Measurements from ENCODE around the gene FNDC8.

FNDC8 gene

DNA sequence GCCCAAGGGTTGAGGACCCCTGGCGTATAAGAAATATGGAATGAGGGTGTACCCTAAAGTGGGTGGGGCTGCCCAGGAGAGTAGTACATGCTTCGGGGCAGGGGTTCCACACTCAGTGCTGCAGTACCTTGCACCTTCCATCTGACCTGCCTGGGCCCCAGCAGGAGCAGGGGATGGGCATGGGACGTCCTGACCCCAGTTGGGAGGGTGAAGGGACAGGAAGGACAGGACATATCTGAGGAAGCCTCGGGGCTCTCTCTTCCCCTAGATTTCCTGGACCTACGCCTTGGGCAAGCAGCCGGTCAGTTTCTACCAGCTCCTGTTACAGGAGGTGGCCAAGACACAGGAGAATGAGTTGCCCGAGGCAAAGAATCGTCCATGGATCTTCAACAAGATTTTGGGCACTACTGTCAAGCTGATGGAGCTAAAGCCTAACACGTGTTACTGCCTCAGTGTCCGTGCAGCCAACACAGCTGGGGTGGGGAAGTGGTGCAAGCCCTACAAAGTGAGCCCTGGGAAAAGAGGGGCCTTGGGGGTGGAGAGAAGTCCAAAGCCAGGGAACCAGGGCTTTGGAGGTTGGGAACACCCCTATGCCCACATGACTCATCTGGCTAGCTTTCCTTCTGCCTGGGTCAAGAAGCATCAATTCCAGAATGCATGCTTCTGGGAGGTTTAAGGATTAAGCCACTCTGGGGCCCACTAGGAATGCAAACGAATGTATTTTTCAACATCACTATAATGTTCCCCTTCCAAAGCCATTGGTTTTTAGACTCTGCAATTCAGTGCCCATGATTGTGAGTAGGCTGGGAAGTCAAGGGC lies 7.9 kb downstream of the FNDC8 start:
- no peaks in the 10 kb centered on the region for H3K79me1 ChIP-seq (ENCODE audit: low read length)
- no peak overlapping the region for H2BK120ac ChIP-seq (ENCODE audit: low read depth, low read length)
- H3K79me2 ChIP-seq (ENCODE audit: control insufficient read depth, insufficient read depth, low read length): no peaks in the 10 kb centered on the region
- H3K4me2 ChIP-seq (ENCODE audit: low read length): no peak overlapping the region
- no peak overlapping the region for H3K4me3 ChIP-seq (ENCODE audit: low read length)
- H3K4me1 ChIP-seq (ENCODE audit: control insufficient read depth, low read depth, low read length): no peaks in the 10 kb centered on the region
- H3K18ac ChIP-seq (ENCODE audit: low read length): no peak overlapping the region
- H4K5ac ChIP-seq (ENCODE audit: low read length): no peak overlapping the region
- H3K4ac ChIP-seq (ENCODE audit: low read depth, low read length): no peak overlapping the region
- DNase-seq: no peak
- H2BK15ac ChIP-seq (replicated peaks; ENCODE audit: low read depth): no peak overlapping the region
- H3K56ac ChIP-seq (ENCODE audit: low read length): no peak overlapping the region
- H3K27ac ChIP-seq (ENCODE audit: low read depth, low read length): no peak overlapping the region
- H3K27me3 ChIP-seq (ENCODE audit: insufficient read depth, low read length, poor library complexity): no peaks in the 10 kb centered on the region
- no peak overlapping the region for H4K8ac ChIP-seq (ENCODE audit: low read depth, low read length)
- no peak overlapping the region for H2AK5ac ChIP-seq (ENCODE audit: low read length)
- no peak overlapping the region for H3K23ac ChIP-seq (ENCODE audit: low read length)
- H2BK5ac ChIP-seq (ENCODE audit: low read length): no peak overlapping the region
- H3K36me3 ChIP-seq (ENCODE audit: control insufficient read depth, insufficient read depth, low read length): peaks cover 23% of the 10 kb centered on the region
- H3K9ac ChIP-seq (ENCODE audit: low read length): no peak overlapping the region
- no CpG with 5 or more reads among the region's 11 CpGs for WGBS (ENCODE audit: extremely low coverage, insufficient coverage, low lambda C conversion rate)

GRCh38 chr17:35129973-35130351 lies 8.5 kb downstream of the FNDC8 start:
- WGBS (ENCODE audit: extremely low coverage, insufficient coverage, low lambda C conversion rate): no CpG with 5 or more reads among the region's 5 CpGs
- no peaks in the 10 kb centered on the region for H3K4me1 ChIP-seq (ENCODE audit: control insufficient read depth, low read depth, low read length)
- H3K27ac ChIP-seq (ENCODE audit: low read depth, low read length): no peak overlapping the region
- H3K56ac ChIP-seq (ENCODE audit: low read length): no peak overlapping the region
- H4K5ac ChIP-seq (ENCODE audit: low read length): no peak overlapping the region
- H2BK120ac ChIP-seq (ENCODE audit: low read depth, low read length): no peak overlapping the region
- no peaks in the 10 kb centered on the region for H3K27me3 ChIP-seq (ENCODE audit: insufficient read depth, low read length, poor library complexity)
- H3K18ac ChIP-seq (ENCODE audit: low read length): no peak overlapping the region
- no peak overlapping the region for H4K8ac ChIP-seq (ENCODE audit: low read depth, low read length)
- no peak overlapping the region for H3K4me2 ChIP-seq (ENCODE audit: low read length)
- H2BK15ac ChIP-seq (replicated peaks; ENCODE audit: low read depth): no peak overlapping the region
- H3K4ac ChIP-seq (ENCODE audit: low read depth, low read length): no peak overlapping the region
- no peak overlapping the region for H2AK5ac ChIP-seq (ENCODE audit: low read length)
- H3K79me1 ChIP-seq (ENCODE audit: low read length): no peaks in the 10 kb centered on the region
- H3K36me3 ChIP-seq (ENCODE audit: control insufficient read depth, insufficient read depth, low read length): peaks cover 23% of the 10 kb centered on the region
- no peaks in the 10 kb centered on the region for H3K79me2 ChIP-seq (ENCODE audit: control insufficient read depth, insufficient read depth, low read length)
- no peak overlapping the region for H3K23ac ChIP-seq (ENCODE audit: low read length)
- H3K9ac ChIP-seq (ENCODE audit: low read length): no peak overlapping the region
- DNase-seq: no peak
- H2BK5ac ChIP-seq (ENCODE audit: low read length): no peak overlapping the region
- no peak overlapping the region for H3K4me3 ChIP-seq (ENCODE audit: low read length)

GRCh38 chr17:35130392-35130791 lies 9.0 kb downstream of the FNDC8 start:
- Histone ChIP-seq H4K5ac (ENCODE audit: low read length) (no peak overlapping the region), H3K4me2 (ENCODE audit: low read length) (no peak overlapping the region), H3K18ac (ENCODE audit: low read length) (no peak overlapping the region), H2BK120ac (ENCODE audit: low read depth, low read length) (no peak overlapping the region), H3K4ac (ENCODE audit: low read depth, low read length) (no peak overlapping the region), H3K36me3 (ENCODE audit: control insufficient read depth, insufficient read depth, low read length) (peaks cover 27% of the 10 kb centered on the region), H3K79me1 (ENCODE audit: low read length) (no peaks in the 10 kb centered on the region), H3K56ac (ENCODE audit: low read length) (no peak overlapping the region), H2BK15ac (replicated peaks; ENCODE audit: low read depth) (no peak overlapping the region), H3K4me3 (ENCODE audit: low read length) (no peak overlapping the region), H3K23ac (ENCODE audit: low read length) (no peak overlapping the region), H3K9ac (ENCODE audit: low read length) (no peak overlapping the region), H3K4me1 (ENCODE audit: control insufficient read depth, low read depth, low read length) (no peaks in the 10 kb centered on the region), H4K8ac (ENCODE audit: low read depth, low read length) (no peak overlapping the region), H3K27ac (ENCODE audit: low read depth, low read length) (no peak overlapping the region), H2AK5ac (ENCODE audit: low read length) (no peak overlapping the region), H3K79me2 (ENCODE audit: control insufficient read depth, insufficient read depth, low read length) (no peaks in the 10 kb centered on the region), H2BK5ac (ENCODE audit: low read length) (no peak overlapping the region), H3K27me3 (ENCODE audit: insufficient read depth, low read length, poor library complexity) (no peaks in the 10 kb centered on the region)
- DNase-seq: no peak
- no CpG with 5 or more reads among the region's 3 CpGs for WGBS (ENCODE audit: extremely low coverage, insufficient coverage, low lambda C conversion rate)

DNA sequence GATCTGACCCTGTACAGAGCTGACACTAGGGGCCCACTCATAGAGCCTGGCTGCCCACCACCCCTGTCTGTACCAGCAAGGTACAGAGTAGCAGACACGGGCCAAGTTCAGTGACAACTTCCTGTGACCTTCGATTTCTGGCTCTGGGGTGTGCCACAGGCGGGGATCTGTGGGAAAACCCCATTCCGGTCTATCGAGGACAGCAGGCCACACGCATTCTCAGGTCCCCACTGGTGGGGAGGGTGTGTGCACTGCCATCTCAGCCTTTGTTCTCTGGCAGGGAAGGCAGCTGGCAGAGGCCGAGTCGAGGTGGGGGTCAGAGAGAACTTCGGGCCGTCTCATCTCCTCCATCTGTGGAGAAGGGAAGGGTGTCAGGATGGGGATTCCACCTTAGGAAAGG lies 10.7 kb downstream of the FNDC8 start:
- peaks cover 33% of the 10 kb centered on the region for H3K36me3 ChIP-seq (ENCODE audit: control insufficient read depth, insufficient read depth, low read length)
- H3K79me2 ChIP-seq (ENCODE audit: control insufficient read depth, insufficient read depth, low read length): no peaks in the 10 kb centered on the region
- H3K9ac ChIP-seq (ENCODE audit: low read length): no peak overlapping the region
- no peak overlapping the region for H3K56ac ChIP-seq (ENCODE audit: low read length)
- no peak overlapping the region for H3K4ac ChIP-seq (ENCODE audit: low read depth, low read length)
- H2BK120ac ChIP-seq (ENCODE audit: low read depth, low read length): no peak overlapping the region
- no peak overlapping the region for H3K4me3 ChIP-seq (ENCODE audit: low read length)
- no peak overlapping the region for H2BK5ac ChIP-seq (ENCODE audit: low read length)
- no peak overlapping the region for H3K27ac ChIP-seq (ENCODE audit: low read depth, low read length)
- H2AK5ac ChIP-seq (ENCODE audit: low read length): no peak overlapping the region
- H3K4me1 ChIP-seq (ENCODE audit: control insufficient read depth, low read depth, low read length): no peaks in the 10 kb centered on the region
- H4K8ac ChIP-seq (ENCODE audit: low read depth, low read length): no peak overlapping the region
- H3K23ac ChIP-seq (ENCODE audit: low read length): no peak overlapping the region
- H3K18ac ChIP-seq (ENCODE audit: low read length): no peak overlapping the region
- no peaks in the 10 kb centered on the region for H3K79me1 ChIP-seq (ENCODE audit: low read length)
- no peak for DNase-seq
- no peak overlapping the region for H4K5ac ChIP-seq (ENCODE audit: low read length)
- WGBS (ENCODE audit: extremely low coverage, insufficient coverage, low lambda C conversion rate): no CpG with 5 or more reads among the region's 10 CpGs
- H2BK15ac ChIP-seq (replicated peaks; ENCODE audit: low read depth): no peak overlapping the region
- H3K4me2 ChIP-seq (ENCODE audit: low read length): no peak overlapping the region
- no peaks in the 10 kb centered on the region for H3K27me3 ChIP-seq (ENCODE audit: insufficient read depth, low read length, poor library complexity)

DNA sequence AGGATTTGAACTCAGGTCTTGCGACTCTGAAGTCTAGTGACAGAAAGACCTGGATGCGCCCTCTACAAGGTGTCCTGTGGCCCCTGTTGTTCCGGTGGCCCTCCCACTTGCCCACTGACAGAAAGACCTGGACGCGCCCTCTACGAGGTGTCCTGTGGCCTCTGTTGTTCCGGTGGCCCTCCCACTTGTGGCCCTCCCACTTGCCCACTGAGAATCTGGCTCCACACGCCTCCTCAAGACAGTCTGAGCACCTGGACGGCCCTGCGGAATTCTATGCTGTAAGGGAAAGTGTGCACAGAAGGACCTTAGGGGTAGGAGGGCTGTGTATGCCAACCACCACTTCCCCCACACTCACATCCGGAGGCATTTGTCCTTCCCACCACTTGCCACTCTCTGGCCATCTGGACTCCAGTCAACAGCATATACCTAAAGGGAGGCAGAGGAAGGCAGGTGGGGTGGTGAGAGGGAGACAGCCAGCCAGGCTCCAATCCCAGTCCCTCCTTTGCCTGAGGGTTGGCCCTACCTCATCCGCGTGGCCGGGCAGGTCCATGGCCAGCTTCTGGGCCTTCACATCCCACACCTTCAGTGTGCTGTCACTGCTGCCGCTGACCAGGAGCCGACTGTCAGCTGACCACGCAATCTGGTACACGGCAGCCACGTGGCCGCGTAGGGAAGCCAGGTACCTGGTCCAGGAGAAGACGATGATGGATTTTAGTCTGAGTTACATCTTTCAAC lies 11.6 kb downstream of the FNDC8 start:
- no peaks in the 10 kb centered on the region for H3K4me1 ChIP-seq (ENCODE audit: control insufficient read depth, low read depth, low read length)
- no peak overlapping the region for H3K23ac ChIP-seq (ENCODE audit: low read length)
- H4K8ac ChIP-seq (ENCODE audit: low read depth, low read length): no peak overlapping the region
- no peak overlapping the region for H3K4ac ChIP-seq (ENCODE audit: low read depth, low read length)
- no peak overlapping the region for H2AK5ac ChIP-seq (ENCODE audit: low read length)
- H3K79me2 ChIP-seq (ENCODE audit: control insufficient read depth, insufficient read depth, low read length): no peaks in the 10 kb centered on the region
- no peak for DNase-seq
- no peak overlapping the region for H3K4me2 ChIP-seq (ENCODE audit: low read length)
- H4K5ac ChIP-seq (ENCODE audit: low read length): no peak overlapping the region
- no peak overlapping the region for H2BK15ac ChIP-seq (replicated peaks; ENCODE audit: low read depth)
- no peak overlapping the region for H2BK120ac ChIP-seq (ENCODE audit: low read depth, low read length)
- H2BK5ac ChIP-seq (ENCODE audit: low read length): no peak overlapping the region
- H3K9ac ChIP-seq (ENCODE audit: low read length): no peak overlapping the region
- no peak overlapping the region for H3K18ac ChIP-seq (ENCODE audit: low read length)
- H3K79me1 ChIP-seq (ENCODE audit: low read length): no peaks in the 10 kb centered on the region
- no peak overlapping the region for H3K56ac ChIP-seq (ENCODE audit: low read length)
- H3K36me3 ChIP-seq (ENCODE audit: control insufficient read depth, insufficient read depth, low read length): peaks cover 38% of the 10 kb centered on the region
- WGBS (ENCODE audit: extremely low coverage, insufficient coverage, low lambda C conversion rate): no CpG with 5 or more reads among the region's 22 CpGs
- H3K27me3 ChIP-seq (ENCODE audit: insufficient read depth, low read length, poor library complexity): no peaks in the 10 kb centered on the region
- no peak overlapping the region for H3K4me3 ChIP-seq (ENCODE audit: low read length)
- no peak overlapping the region for H3K27ac ChIP-seq (ENCODE audit: low read depth, low read length)
